GM19023 (cell line): ENCODE data around the gene TRAF3.
"Not testable (repeated sequence)": the region's sequence is repeated elsewhere in the genome, so short reads cannot be mapped to it uniquely, and the experiment has no call there.

Source experiments
- ATAC-seq: cut with Tn5 transposase; IDR thresholded peaks from one replicate; pipeline ENCODE4 v1.9.1; 2021; ENCODE audit warnings: mild to moderate bottlenecking, moderate library complexity; ENCODE audit not compliant: unreplicated experiment

TRAF3 gene

DNA sequence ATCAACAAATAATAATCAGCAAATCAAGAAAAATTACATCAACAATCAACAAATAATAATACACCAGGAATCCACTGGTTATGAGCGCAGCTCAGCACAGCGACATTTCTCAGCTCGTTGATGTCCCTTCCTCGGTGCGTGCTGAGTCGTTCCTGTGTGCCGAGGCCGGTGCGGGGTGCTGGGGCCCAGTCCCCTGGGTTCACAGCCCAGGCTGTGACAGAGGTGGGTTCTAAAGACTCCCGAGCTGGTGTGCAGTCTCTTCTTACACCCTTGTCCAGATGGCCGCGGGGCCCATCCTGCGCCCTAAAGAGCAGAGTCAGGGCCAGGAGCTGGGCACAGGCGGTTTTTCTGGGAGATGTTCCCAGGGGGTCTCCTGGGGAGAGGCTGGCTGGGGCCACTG, 26.9 kb upstream of the TRAF3 start:
- ATAC-seq: no peak

DNA sequence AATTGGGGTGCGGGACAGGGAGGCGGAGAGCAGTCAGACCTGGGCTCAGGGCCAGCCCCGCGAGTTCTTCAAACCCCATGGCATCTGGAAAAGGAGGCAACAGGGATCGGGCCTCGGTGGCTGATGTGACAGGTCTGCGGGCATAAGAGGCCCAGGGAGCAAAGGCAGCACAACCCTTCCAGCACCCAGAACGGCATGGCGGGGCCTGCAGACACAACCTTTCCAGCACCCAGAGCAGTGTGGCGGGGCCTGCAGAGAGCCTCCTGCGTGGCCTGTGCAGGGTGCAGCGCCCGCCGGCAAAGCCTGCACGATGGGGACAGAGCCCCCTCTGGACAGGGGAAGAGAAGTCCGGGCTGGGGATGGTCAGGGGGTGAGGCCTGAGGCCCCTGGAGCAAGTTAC, 26.2 kb upstream of the TRAF3 start:
- no peak for ATAC-seq

DNA sequence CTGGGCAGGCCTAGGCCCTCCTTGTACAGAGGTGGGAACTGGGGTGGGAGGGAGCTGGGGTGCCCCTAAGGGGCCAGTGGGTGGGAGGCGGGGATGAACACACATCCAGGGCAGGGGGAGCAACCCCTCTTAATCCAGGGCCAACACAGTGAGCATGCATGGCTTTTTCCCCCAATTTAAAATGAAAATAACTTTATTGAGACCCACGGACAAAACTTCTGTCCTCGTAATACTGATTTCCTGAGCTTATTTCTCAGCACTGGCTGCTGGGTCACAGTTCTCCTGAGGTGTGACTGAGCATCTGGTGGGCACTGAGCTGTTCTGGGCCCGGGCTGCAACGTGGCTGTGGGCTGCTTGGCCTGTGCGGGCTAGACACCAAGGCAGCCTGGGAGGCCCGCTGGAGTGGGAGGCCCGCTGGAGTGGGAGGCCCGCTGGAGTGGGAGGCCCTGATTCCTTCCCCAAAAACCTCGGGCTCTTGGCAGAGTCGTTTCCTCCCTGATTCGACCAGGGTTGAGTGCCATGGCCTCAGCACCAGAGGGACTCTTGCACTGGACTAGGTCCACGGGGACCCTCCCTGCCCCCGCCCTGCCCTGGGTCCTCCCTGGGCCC, 24.9 kb upstream of the TRAF3 start:
- ATAC-seq: no peak

DNA sequence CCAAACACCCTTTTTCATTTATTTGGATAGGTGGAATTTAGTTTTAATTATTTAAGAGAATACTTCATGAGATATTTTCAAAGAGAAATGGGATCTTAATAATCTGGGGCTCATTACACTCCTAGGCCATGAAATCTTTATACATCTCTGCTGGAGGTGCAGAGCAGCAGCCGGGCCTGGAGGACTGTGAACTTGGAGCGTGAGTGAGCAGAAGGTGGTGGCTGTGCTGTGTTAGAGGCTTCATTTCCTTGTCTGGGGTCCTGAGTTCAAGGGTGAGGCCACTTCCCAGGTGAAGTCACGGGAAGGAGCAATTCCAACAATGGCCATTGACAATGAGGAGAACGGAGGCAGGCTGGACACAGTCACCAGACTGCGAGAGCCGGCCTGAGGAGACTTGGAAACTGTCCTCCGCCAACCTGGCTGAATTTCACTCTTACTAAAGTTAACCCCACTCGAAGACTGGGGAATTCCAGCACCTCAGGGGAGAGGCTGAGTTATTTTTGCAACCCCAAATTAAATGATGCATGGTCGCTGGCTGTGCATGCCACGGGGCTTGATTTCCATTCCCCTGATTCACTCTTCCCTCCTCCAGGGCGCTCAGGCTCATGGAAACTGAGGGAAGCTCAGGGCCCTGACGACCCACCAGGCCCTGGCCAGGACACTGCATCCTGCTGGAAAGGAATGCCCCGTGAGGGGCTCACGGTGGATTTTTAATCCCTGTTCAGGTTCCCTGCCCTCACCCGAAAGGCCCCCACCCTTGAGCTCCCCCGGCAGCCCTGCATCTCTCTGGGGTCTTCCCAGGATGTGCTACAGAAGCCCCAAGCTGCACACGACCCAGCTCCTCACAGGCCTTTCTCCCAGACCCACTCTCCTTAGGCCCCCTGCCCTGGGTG, 22.6 kb upstream of the TRAF3 start:
- peak; percentile 56 for ATAC-seq

DNA sequence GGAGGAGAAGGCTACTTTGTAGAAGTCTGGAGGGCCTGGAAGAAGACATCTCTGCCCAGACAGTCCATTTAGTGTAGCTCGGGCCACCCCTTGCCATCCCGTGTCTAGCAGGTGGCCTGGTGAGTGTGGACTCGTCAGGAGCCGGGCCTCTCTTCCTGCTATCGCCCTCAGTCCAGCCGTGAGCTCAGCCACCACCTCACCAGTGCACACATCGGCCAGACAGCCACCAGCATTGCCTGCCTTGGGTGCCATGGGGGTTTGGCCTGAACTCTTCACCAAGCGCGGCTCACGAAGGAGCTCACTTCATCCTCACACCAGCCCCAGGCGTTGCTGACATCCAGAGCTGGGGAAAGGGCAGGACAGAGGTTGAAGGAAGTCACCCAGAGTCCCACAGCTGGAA, 19.6 kb upstream of the TRAF3 start:
- no peak for ATAC-seq

DNA sequence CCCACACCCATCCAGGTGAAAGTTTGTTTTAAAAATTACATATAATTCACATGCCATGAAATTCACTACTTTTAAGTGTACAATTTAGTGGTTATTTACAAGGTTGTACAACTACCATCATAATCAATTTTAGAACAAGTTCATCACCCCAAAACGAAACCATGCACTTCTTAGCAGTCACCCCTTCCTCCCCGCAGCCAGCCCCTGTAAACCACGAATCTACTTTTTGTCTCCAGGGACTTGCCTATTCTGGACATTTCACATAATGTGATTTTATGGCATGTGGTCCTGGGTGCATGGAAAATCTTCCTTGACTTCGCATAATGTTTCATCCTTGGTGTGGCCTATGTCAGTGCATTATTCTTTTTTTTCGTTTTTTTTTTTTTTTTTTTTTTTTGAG, 19.2 kb upstream of the TRAF3 start:
- ATAC-seq: no peak

DNA sequence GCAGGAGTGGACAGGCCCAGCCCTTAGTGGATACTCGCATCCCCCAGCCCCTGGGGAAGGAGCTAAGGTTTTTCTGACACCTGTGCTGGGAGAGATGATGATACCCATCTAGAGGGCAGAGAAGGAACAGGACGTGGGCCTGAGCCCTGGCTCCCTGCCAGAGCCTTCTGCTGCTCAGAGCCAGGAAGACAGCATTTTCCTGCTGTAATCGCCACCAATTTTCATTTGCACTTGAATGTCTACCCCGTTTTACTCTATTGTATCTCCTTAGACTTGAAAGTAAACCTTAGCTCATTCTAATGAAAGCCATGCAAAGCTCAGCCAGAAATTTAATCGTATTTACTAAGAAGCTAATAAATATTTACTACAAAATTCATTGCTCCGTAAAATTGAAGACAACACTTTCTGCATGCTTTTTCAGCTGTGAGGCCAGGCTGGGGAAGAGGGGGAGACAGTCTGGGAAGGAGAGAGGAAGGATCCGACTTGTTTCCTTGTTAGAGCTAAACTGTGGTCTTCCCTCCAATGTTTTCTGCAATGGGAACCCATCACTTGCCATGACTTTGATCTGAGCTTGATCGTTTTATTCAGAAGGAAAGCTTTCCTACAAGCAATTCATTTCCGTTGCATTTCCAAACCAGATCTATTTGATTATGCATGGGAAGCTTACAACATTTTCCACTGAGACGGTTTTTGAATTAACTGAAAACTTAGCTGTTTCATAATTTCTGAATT, 17.6 kb upstream of the TRAF3 start:
- ATAC-seq: no peak

DNA sequence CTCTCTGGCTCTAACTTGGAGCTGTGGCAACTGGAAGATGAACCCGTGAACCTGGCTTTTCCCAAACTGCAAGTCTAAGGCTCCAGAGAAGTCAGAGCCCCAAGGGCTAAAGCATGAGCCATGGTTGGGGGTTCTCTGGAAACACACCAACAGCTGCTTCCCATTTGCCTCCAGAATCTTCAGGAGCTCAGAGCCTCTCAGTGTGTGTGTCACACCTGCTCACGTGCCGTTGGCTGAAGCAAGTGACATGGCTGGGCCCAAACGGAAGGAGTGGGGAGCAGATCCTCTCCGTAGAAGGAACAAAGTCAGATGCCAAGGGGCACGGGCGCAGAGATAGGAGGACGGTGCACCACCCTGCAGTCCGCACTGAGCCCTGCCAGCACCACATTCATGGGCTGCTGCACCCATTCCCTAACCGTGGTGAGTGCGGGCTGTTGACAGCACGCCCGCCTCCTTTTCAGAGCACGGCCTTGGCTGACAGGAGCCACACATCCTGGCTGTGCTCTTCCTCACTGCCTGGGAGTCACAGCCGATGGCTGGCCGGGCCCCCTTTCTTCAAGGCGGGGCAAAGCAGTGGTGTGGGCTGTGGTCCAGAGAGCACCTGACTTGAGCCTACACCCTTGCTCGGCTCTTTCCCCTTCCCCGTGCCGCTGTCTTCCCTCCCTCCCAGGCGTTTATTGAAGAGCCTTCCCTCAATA, 16.6 kb upstream of the TRAF3 start:
- no peak for ATAC-seq

DNA sequence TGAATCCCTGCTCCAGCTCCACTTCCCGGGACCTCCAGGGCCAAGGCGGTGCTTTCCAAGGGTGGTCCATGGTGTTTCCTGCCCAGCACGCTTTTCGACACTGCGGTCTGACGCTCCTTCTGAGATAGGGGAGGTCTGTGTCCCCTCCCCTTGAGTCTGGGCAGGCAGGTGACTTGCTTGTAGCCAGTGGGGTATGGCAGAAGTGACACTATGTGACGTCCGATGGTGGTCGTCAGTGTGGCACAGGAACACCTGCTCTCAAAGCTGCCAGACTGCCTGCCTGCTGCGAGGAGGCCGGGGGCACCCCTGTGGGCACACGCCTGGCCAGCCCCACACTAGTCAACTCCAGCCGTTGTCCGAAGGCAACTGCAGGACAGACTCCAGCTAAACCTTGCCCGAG, 16.0 kb upstream of the TRAF3 start:
- ATAC-seq: no peak

DNA sequence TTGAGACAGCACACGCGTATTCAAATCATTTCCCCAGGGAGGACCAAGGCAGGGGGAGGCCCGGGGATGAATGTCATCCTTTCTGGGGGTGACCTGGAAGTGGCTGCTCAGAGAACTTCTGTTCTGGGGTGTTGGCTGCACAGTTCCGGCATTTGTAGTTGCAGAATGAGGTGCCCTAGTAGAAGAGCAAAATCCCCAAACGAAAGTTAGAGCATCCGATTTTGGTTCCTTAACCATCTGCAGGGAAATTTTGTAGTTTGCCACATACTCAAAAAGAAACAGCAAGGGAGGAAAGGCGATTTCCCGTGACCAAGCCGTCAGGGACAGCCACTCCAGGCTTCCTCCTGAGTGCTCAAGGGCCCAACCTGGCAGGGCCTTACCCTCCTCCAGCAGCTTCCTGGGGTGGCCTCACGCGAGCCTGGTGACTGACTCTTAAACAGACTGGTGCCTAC, 13.0 kb upstream of the TRAF3 start:
- ATAC-seq: peak; percentile 55

DNA sequence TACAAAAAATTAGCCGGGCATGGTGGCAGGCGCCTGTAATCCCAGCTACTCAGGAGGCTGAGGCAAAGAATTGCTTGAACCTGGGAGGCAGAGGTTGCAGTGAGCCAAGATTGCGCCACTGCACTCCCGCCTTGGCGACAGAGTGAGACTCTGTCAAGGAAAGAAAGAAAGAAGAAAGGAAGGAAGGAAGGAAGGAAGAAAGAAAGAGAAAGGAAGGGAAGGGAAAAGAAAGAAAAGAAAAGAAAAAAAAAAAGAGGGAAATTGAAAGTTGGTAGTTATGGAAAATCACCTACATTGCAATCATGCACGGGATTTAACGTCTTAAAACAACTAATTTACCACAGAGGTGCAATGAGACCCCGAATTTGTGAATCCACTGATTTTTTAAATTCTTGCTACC, 11.5 kb upstream of the TRAF3 start:
- not testable (repeated sequence) for ATAC-seq

DNA sequence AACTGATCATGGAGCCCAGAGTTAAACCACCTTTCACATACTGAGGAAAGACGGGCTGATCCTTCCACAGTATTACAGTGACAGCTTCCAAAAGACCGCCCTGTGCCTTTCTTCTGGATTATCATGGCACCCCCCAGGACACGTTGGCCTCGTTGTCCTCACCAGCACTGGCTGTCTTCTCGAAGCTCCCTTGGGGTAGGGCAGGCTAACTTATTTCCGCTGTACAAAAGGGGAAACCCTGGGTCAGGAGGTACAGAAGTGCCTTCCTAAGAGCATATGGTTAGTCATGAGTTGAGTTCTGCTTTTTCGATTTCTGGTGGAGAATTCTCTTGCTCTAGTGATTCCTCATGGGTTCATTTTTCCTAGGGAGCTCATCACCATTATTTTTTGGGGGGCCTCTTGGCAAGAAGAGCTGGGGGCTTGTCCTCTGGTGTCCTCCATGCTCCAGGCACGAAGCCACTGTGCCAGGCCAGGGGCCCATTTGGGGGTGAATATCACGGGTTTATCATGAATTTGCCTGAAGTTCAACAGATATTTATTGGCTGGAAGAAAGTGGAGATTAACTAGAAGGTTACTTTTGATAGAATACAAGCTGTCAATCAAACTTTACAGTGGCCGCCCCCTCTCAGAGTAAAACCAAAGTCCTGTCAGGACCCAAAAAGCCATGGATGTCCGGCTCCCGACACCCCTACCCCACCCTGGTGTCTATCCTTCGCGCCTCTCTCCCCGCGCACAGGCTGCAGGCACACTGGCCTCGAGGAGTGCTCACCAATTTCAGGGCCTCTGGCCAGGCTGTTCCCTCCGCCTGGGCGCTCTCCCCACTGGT, 8.8 kb upstream of the TRAF3 start:
- peak; percentile 64 for ATAC-seq

DNA sequence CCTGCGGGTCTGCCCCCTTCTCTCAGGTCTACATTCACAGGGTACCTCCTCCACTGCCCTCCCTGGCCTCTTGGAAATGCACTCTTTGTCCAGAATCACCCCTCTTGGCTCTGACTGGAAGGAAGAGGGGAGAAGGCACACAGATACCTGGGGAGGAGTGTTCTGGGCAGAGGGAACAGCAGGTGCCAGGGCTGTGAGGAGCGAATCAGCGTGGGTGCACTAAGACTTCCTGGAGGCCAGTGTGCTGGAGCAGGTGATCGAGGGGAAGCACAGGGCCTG, 8.3 kb upstream of the TRAF3 start:
- no peak for ATAC-seq

DNA sequence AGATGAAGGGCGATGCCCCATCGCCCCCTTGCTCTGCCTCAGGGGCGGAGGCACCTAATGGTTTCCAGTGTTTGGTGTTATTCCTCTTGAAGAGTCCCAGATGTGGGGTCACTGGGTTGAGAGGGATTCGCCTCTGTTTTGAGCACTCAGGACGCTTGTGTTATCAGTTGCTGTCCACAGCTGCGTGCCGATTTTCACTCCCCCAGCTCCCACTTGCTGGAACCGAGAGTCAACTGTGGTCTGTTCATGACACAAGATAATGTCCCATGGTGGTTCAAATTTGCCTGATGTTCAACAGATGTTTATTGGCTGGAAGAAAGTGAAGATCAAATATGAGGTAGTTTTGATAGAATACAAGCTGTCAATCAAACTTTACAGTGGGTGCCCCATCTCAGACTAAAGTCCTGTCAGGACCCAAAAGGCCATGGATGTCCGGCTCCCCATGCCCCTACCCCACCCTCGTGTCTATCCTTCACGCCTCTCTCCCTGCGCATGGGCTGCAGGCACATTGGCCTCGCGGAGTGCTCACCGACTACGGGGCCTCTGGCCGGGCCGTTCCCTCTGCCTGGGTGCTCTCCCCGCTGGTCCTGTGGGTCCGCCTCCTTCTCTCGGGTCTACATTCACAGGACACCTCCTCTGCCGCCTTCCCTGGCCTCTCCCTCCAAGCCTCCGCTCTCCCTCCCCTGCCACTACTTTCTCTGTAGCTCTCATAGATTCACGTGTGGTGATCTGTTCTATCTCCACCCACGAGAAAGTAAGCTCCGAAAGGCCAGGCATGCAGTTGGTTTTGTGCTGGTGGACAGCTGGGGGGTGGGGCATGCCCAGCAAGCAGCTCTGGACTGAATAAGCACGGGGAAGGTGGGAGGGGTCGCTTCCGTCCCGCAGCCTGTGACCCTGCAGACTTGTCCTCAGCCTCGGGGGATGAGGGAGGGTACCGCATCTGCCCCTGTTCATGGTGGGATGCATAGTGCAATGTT, 6.8 kb upstream of the TRAF3 start:
- ATAC-seq: no peak

DNA sequence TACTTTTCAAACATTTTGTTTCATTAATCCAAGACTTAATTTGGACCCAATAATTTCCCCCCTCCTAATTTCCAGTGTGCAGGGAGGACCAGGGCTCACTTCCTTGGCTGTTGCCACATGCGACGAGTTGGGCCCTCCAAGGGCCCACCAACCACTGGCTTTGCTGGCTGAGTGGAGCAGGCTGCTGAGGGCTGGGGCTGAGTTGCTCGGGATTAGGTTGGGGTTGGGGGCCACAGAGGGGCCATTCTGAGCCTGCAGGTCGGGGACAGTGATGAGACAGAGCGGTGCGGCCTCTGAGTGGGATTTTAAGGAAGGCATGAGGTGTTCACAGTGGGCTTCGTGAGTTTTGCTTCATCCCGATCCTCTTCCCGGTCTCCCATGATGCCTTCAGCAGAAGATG, 6.1 kb upstream of the TRAF3 start:
- no peak for ATAC-seq

DNA sequence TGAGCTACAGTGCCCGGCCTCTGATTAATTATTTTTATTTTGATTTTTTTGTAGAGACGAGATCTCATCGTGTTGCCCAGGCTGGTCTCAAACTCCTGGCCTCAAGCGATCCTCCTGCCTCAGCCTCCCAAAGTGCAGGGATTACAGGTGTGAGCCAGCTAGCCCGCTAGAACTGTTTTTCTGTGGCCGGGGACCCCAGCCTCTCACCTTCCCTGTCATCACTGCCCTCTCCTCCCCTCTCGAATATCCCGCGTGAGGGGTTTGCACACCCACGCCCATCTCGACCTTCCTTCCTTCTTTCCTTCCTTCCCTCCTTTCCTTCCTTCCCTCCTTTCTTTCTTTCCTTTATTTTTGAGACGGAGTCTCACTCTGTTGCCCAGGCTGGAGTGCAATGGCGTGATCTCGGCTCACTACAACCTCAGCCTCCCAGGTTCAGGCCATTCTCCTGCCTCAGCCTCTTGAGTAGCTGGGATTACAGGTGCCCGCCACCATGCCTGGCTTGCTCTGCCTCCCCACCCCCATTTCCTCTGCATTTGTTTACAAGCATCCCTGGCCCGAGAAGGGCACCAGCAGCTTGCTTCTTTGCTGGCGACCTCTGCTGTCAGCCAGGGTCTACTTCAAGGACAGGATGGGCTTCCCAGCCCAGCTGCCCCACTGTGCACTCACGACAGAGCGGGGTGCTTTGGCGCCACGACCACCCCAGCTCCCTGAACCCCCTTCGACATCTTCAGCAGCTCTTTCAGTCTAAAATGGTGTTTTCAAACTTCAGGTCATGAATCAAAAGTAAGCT, 4.3 kb upstream of the TRAF3 start:
- no peak for ATAC-seq

DNA sequence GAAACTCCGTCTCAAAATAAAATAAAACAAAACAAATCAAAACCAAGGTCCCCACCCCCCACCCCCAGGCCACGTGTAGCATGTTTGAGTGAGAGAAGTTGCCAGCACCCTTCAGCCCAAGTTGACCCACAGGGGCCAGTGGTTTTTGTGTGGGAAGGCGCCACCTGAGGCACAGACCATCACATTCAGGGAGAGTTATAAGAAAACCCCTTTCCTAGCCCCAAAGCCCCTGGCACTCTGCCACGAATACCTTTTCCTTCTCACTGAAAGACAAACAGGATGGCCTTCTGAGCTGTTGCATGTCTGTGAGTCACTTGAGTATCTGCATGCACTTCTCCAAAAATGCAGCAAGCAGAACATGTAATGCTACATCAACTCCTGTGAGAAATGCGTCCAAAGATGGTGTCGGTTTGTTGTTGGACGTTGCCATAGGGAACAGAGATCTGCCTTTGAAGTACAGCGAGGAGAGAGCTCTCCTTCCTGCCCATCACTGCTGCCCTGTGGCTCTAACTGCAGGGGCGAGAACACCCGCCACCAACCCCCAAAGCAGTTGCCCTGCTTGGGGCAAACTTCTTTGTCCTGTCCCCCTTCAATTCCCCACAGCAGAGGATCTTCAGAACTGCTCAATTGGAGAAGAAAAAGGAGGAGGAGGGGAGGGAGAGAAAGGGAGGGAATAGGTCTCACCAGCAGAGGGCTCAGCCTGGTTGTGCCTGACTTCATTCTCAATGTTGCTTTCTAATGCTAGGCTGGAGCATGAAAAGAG, 2.7 kb upstream of the TRAF3 start:
- peak; percentile 24 for ATAC-seq
